NCI-H1694 (cell line): Measurements from ENCODE around the gene ASXL2.
"Not testable (repeated sequence)": the region's sequence is repeated elsewhere in the genome, so short reads cannot be mapped to it uniquely, and the experiment has no call there.

Source experiments
- DNase-seq: peaks from one replicate; lab custom pipeline; 2025; lab: John Stamatoyannopoulos, UW

ASXL2 gene

DNA sequence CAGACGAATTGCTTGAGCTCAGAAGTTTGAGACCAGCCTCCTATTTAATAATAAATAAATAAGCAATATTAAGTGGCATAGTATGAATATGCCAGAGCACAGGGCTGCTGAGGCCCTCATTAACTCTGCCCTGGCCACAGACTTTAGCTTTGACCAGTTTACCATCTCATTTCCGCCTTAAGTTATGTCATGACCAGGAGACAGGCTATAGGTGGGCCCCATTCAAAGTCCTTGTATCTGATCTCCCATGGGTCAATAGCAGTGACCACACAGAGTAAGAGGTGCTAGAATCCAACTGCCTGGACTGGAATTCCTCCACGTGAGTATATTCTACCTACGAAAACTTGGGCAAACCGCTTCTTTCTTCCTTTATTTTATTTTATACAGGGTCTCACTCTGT lies 13.4 kb upstream of the ASXL2 start:
- no peak for DNase-seq

DNA sequence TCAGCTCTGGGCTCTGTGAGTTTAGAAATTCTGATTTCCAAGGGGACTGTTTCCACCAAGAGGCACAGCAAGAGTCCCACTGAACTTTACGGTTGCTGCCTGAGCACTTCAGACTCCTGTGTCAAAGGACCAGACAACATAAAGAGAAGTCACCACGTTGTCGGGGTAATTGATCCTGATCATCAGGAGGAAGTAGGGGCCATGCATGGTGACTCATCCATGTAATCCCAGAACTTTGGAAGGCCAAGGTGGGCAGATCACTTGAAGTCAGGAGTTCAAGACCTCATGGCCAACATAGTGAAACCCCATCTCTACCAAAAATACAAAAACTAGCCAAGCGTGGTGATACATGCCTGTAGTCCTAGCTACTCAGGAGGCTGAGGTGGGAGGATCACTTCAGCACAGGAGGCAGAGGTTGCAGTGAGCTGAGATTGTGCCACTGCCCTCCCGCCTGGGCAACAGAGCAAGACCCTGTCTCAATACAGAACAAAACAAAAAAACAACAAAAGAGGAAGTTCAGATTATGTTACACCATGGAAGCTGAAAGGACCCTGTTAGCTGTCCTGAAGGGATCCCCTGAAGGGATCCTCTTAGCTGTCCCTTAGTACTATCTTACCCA lies 9.4 kb upstream of the ASXL2 start:
- DNase-seq, result no peak

DNA sequence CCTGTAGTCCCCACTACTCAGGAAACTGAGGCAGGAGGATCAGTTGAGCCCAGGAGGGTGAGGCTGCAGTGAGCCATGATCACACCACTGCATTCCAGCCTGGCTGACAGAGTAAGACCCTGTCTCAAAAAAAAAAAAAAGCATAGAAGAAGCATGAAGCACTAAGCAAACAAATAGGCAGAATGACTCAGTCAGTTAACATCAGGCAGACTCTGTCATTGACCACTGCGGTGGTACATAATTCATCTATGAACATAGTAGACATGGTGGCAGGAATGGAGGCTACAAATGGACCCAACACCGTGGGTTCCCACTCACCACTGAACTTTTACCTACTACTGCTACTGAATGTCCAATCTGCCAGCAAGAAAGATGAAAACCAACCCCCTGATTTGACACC lies 7.6 kb upstream of the ASXL2 start:
- DNase-seq, result no peak

DNA sequence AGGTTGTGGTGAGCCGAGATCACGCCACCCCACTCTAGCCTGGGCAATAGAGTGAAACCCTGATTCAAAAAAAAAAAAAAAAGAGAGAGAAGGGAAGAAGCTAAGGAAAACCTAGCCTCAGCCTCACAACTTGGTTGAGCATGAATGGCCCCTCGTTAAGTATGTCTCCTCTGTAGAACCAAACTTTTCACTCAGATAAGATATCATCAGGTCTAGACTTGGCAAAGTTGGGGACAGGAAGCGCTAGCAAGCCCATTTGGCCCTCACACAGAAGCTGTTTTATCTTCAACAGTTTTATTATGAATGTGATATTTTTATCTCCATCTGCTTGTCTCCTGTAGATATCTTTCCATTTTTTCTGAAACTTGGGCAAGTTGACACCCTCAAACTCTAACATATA lies 3.5 kb upstream of the ASXL2 start:
- DNase-seq, result no peak

DNA sequence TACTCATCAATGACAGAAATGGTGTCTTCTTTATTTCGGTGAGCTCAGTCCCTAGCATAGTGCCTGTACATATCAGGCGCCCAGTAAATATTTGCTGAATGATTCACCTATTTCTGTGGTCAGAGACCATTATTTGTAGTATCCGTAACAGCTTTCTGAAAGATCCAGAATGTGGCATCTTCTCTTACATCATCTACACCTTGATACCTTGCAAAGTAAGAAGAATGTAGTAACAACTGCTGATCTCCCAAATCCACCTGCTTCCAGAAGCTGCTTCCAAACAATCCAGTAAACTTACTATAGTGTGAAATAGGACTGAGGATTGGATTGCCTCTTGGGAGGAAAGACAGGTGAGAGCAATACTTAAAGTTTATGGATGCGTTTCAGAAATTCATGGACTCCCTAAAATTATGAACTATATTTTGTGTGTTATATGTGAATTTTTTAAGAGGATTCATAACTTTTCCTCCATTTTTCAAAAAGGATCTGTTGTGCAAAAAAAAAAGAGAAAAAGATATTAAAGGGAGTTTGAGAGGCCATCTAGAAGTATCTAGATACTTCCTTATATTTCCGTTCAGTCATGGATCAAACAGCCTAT lies 945 bp upstream of the ASXL2 start:
- no peak for DNase-seq

DNA sequence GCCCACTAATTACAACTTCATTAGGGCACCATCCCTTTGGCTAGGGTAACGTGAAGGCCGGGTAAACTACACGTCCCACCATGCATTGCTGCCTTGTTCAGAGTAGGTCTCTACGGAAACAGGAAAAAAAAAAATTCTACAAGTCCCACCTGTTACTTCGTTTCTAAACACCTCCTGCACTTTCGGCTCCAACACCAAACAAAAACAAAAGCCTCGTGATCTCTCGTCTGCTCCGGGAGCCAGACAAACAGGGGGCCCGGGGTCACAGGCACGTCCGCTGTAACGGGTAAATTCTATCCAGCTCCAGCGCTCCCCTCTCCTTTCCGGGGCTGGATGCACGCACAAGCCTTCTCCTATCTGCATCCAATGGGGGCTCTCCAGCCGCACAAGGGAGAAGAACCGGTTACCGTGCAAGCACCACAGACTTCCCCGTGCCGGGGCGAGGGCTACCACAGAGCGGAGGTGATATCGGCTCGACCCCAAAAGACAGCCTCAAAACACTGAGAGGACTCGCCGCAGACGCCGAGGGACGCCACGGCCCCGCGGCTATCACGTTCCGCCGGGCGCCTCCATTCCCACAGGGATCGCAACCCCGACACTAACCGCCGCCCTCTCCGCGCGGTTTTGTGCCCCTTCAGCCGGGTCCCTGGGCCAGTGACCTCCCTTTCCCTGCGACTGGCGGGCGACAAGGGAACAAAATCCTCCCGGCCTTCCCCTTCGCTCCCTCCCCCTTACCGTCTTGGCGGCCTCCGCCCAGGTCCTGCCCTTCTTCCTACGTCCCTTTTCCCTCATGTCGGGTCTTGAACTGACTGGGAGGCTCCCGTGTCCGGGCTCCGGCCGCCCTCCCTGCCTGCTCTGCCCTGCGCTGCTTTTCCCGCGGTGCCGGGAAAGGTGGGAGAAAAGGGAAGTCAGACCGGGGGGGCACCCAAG lies 591 bp downstream of the ASXL2 start:
- peak; percentile 66 for DNase-seq

DNA sequence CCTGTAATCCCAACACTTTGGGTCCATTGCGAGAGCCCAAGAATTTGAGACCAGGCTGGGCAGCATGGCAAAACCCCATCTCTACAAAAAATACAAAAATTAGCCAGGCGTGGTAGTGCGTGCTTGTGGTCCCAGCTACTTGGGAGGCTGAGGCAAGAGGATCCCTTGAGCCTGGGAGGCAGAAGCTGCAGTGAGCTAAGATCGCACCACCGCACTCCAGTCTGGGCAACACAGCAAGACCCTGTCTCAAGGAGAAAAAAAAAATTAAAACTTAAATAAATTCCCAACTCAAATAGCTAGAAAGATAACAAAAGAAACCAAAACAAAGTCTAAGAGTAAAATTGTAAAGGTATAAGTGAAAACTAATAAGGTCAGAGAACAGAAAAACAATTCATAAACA lies 6.2 kb downstream of the ASXL2 start:
- DNase-seq, result no peak

DNA sequence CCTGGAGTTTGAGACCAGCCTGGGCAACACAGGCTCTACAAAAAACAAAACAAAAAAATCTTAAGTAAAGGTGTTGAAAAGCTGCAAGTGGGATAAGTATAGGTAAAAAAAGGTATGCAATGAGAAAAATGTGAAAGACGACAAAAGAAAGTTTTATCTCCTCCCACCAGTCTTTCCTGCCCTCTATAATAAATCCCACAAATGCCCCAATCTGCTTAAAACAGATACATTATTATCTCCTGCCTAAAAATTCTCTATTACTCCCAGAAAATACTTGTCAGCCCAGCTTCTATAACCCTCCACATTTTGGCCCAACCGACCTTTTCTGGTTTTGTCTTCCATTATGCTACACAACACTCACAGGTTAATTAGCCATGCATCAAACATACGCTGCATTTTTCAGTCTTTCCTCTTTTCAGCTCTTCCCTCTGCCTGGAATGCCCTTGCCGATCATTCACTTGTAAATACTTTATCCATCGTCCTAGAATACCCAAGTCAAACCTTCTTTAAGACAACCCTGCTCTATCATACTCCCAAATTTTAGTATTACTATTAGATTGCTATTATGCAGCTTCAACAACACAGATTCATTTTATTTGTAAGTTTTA lies 10.8 kb downstream of the ASXL2 start:
- no peak for DNase-seq

DNA sequence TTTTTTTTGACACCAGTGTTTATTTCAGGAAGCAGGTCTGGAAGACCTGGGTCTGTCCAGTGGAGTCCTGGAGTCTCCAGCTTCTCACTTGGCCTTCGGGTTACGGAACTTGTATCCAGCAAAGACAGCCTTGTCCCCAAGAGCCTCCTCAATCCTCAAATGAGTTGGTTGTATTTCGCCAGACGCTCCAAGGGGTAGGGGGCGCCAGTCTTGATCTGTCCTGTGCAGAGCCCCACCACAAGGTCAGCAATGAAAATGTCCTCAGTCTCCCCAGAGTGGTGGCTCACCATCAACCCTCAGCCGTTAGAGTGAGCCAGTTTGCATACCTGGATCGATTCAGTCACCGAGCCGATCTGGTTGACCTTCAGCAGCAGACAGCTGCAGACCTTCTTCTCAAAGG lies 21.9 kb downstream of the ASXL2 start:
- no peak for DNase-seq

DNA sequence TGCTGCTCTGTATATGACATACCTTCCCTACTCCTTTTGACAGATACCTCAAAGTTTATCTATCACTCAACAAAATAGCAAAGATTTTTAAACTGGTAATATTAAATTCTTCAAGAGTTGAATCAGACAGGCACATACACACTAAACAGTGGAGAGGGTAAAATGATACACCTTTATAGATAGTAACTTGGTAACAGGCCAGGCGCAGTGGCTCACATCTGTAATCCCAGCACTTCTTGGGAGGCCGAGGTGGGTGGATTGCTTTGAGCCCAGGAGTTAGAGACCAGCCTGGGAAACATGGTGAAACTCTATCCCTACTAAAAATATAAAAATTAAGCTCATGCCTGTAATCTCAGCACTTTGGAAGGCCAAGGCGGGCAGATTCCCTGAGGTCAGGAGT lies 23.2 kb downstream of the ASXL2 start:
- DNase-seq, result no peak

DNA sequence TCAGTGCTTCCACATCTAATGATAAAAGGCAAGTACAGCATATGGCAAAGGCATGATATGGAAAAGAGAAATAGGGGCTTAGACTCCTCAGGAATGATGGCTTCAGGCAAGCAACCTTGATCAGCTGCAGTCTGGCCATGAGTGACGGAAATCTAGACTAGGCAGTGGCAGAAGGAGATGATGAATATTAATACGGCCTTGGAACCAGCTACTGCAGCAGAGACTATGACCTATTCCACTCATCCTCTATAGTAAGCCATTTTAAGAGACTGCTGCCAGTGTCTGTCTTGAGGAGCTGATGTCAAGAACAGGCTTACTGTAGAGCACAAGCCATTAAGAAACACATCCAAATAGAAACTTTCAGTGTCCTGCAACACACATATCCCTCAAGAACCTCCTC lies 23.7 kb downstream of the ASXL2 start:
- no peak for DNase-seq

DNA sequence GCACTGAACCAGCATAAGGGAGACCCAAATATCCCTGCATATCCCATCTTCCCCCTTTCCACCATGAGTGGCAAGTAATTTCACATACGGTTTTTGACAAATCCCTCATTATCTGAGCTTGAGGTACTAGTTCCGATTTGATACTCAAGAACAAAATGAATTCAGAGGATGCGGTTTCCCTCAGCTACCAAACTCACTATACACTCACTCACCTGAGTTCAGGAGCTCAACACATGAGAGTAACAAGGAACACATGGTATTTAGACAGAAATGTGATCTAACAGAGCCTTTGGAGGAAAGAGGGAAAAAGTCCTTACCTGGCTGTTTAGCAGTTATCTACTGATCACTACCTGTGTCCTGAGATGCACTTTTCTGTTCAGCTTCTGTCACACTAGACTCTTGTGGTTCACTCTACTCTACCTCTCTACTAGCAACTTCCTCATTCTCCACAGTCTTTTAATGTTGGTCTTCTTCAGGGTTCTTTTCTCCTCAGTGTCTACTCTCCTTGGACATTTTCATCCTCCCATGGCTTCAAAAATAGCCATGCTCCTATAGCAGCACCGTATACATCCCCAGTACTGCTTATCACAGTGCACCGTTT lies 25.1 kb downstream of the ASXL2 start:
- DNase-seq, result no peak

DNA sequence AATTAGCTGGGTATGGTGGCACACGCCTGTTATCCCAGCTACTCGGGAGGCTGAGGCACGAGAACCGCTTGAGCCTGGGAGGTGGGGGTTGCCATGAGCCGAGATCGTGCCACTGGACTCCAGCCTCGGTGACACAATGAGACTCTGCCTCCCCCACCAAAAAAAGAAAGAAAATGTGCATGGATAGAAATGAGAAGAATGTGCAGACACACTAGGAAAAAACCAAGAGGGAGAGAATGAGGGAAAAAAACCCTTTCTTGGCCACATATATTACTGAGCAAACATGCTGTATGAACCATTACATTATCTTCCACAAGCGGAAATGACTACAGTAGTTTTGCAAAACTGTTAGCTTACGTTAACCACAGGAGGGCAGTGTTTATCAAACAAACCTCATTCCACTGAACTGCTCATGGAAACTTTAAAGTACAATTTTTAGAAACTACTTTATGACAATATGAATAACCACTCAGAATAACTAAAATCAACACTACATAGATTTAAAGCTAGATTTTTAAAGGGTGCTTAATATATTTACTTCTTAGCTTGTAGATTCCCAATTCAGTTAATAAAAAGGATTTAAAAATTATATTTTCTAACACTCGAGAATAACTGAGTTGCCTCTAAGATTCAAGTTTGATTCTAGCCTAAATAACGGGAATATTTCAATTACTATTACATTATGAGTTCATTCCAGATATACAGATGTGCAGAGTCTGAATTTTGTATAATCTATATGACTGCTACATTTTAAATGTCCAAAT lies 26.4 kb downstream of the ASXL2 start:
- DNase-seq, result peak; percentile 67

DNA sequence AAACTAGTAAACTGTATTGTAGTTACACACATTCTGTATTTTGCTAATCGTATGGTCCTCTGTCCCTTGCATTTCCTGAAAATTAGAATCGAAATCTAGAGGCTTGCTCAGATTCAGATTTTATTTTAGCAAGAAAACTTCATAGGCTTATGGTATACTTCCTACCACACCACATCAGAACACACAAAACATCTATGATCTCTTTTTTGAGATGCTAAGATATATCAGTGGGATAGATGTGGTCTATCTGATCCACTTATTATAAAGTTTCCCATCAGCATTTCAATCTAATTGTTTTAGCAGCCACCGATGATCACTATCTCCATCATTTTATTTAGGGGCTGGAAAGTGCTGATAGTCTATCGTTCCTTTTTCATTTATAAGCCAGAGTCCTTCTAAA lies 27.9 kb downstream of the ASXL2 start:
- DNase-seq, result not testable (repeated sequence)

DNA sequence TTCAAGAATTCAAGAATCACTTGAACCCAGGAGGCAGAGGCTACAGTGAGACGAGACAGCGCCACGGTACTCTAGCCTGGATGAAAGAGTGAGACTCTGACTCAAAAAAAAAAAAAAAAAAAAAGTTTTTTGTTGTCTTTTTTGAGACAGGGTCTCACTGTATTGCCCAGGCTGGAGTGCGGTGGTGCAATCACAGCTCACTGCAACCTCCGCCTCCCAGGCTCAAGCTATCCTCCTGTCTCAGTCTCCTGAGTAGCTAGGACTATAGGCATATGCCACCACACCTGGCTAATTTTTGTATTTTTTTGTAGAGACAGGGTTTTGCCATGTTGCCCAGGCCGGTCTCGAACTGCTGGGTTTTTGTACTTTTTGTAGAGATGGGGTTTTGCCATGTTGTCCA lies 28.9 kb downstream of the ASXL2 start:
- not testable (repeated sequence) for DNase-seq

DNA sequence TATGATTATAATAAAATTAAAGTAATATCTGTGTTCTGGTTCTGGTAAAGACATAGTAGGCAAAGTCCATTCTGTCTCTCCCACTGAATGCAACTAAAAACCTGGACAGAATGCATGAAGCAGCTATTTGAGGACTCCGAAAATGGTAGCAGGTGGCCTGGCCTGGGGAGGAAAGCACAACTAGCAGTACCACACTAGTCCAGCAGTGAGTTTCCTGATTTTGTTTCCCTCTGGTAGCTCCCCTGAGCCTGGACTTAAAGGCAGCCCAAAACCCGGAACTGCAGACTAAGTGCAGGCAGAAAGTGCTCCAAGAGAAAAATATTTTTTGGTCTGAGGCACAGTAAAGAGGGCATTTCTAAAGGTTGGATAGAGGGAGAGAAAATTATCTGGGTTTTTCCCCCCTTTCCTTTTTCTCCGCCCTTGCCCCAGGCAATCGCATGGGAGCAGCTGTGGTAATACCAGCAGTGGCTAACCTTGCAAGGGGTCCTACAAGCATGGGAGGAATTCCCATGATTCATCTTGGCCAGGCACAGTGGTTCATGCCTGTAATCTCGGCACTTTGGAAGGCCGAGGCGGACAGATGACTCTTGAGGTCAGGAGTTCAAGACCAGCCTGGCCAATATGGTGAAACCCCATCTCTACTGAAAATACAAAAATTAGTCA lies 32.3 kb downstream of the ASXL2 start:
- no peak for DNase-seq

DNA sequence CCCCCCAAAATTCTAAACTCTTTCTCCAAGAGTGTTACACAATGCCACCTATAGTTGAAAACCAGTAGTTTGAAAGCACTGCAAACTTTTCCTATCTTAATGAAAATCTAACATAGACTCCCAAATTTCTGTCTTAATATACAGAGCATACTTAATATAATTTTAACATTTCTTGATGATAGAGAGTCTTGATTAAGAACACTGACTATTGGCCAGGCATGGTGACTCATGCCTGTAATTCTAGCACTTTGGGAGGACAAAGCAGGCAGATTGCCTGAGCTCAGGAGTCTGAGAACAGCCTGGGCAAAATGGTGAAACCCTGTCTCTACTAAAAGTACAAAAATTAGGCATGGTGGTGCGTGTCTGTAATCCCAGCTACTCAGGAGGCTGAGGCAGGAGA lies 34.2 kb downstream of the ASXL2 start:
- DNase-seq, result no peak

DNA sequence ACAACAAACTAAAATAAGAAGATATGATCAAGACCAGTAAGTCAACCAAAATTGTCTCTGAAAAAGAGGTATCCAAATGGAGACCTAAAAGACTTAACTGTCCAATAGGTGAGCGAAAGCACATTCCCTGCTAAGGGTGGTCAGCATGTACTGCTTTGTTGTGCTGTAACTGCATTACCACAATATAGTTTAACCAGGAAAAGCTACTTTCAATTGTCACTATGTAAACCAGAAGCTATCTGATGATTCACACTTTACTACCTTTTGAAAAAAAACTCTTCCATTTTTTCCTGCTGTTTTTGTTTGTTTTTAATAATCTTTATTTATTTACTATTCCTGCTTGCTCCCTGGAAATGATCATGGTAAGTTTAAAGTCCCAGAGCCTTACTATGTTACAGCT lies 36.1 kb downstream of the ASXL2 start:
- DNase-seq, result no peak

DNA sequence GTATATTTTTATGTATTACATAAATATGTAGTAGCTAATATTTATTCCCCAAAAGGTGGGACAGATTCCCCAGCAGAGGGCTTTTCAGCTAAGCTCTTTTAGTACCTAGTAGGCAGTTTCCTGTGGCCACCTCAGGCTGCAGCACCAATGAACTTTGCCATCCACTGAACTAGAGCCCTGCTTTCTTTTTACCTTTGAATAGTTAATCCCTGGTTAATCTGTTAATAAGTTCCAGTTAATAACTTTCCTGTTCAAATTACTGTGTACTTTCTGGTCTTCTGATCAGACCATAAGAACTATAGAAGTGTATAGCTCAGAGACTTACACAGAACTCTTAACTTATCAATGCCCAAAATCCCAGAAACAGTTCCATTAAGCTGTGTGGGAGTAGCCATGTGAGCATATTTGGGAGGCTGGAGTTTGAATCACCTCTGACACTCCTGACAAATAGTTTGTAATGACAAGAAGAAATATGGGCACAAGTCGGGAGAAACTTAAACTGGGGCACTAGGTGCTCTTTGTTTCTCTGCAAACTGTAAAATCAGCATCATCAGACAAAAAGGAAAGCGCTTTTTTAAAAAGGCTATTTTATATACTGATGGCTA lies 40.0 kb downstream of the ASXL2 start:
- no peak for DNase-seq

DNA sequence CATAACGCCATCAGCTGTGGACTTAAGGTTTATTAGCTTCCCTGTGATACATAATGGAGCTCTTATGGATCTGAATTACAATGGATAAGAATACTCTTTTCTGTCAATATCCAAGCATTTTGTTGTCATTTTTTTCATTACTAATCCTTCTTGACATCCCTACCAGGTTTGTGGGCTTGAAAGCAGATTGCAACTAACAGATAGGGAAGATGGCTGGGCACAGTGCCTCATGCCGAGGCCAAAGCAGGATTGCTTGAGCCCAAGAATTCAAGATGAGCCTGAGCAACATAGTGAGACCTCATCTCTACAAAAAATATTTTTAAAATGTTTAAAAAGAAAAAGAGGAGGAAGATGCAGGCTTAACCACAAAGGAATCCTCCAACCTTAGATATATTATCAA lies 42.4 kb downstream of the ASXL2 start:
- no peak for DNase-seq

DNA sequence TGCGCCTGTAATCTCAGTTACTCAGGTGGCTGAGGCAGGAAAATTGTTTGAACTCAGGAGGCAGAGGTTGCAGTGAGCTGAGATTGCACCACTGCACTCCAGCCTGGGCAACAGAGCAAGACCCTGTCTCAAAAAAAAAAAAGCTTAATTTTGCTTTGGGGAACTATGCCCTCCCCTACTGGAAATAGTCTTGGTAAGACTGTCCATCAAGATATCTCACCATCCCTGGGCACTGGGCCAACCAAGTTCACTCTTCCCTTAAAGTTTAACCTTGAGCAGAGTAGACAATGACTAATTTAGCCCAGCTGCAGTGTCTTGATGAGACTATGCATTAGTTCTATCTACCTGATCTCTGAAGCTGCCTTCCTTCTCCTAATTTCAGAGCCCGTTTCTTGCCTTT lies 44.7 kb downstream of the ASXL2 start:
- DNase-seq, result no peak
